Activated T-cell treated with anti-CD3 and anti-CD28 coated beads, Interleukin-2, amount 50 U/mL, for 72 hours (primary cell): ENCODE results near the gene SGMS1. TPM values are rescaled to one million over a fixed set of nuclear protein-coding genes. Genes with fewer than 3 reads are reported as not detected.
"Not testable (repeated sequence)": the region's sequence is repeated elsewhere in the genome, so short reads cannot be mapped to it uniquely, and the experiment has no call there.

Experiments
- ATAC-seq, 2 donors: fragments of 150-1000 bp; cut with Tn5 transposase; replicated peaks in 1 of 2; 2 replicates each; pipeline ENCODE4 v1.10.0; 2021; ENCODE audit warnings: moderate library complexity in 2 of 2, mild to moderate bottlenecking in 1 of 2
- DNase-seq, 2 donors: peaks; one replicate each; pipeline ENCODE4 v3.0.0; 2021 to 2022; ENCODE audit warnings: mixed read lengths in 1 of 2
- H3K27ac Mint-ChIP-seq: one replicate; pipeline ENCODE4 v1.8.0; 2022; ENCODE audit warnings: mild to moderate bottlenecking, moderate library complexity, mixed read lengths
- H3K27me3 Mint-ChIP-seq: one replicate; pipeline ENCODE4 v1.8.0; 2022; ENCODE audit warnings: low read depth, mixed read lengths
- H3K36me3 Mint-ChIP-seq, 2 donors: one replicate each; pipeline ENCODE4 v1.8.0; 2022; ENCODE audit warnings: mixed read lengths in 2 of 2, mild to moderate bottlenecking in 1 of 2; ENCODE audit not compliant: insufficient read depth in 2 of 2
- H3K4me1 Mint-ChIP-seq: one replicate; pipeline ENCODE4 v1.8.0; 2022; ENCODE audit warnings: low read depth, mixed read lengths
- H3K4me3 Mint-ChIP-seq, 2 donors: one replicate each; pipeline ENCODE4 v1.8.0; 2022; ENCODE audit warnings: mild to moderate bottlenecking in 2 of 2, mixed read lengths in 2 of 2, moderate library complexity in 2 of 2
- H3K9me3 Mint-ChIP-seq, 2 donors: one replicate each; pipeline ENCODE4 v1.8.0; 2022; ENCODE audit warnings: mixed read lengths in 2 of 2
- total RNA-seq, 2 donors: library from RNA; stranded (reverse); gene quantifications; one replicate each; pipeline ENCODE4 v1.2.3, GENCODE V29; 2022

SGMS1 gene
- total RNA-seq, 2 donors from 2014 or later: 8.9 to 9.7 TPM

GRCh38 chr10:50358411-50358810, 265.3 kb downstream of the SGMS1 start:
- ATAC-seq (no peak), DNase-seq (no peak)
- Mint-ChIP-seq H3K4me1 (peaks cover 10% of the 10 kb centered on the region), H3K36me3 (peaks cover 4 to 13% of the 10 kb centered on the region in 2 donors), H3K4me3 (no peak overlapping the region), H3K27ac (no peak overlapping the region), H3K9me3 (peaks cover 4 to 7% of the 10 kb centered on the region in 2 donors), H3K27me3 (no peaks in the 10 kb centered on the region)

GRCh38 chr10:50356481-50356832, 267.3 kb downstream of the SGMS1 start:
- H3K27ac Mint-ChIP-seq, H3K9me3 Mint-ChIP-seq, H3K27me3 Mint-ChIP-seq, DNase-seq, H3K4me1 Mint-ChIP-seq, ATAC-seq, H3K4me3 Mint-ChIP-seq: not testable (repeated sequence)
- H3K36me3 Mint-ChIP-seq: peaks cover 5 to 13% of the 10 kb centered on the region in 2 donors

GRCh38 chr10:50355693-50356480, 267.9 kb downstream of the SGMS1 start:
- ATAC-seq, H3K4me1 Mint-ChIP-seq: not testable (repeated sequence)

GRCh38 chr10:50351483-50352146, 272.1 kb downstream of the SGMS1 start:
- peaks cover 7 to 11% of the 10 kb centered on the region in 2 donors for H3K9me3 Mint-ChIP-seq
- peaks cover 15% of the 10 kb centered on the region for H3K4me1 Mint-ChIP-seq
- H3K4me3 Mint-ChIP-seq: no peak overlapping the region
- DNase-seq: no peak
- no peak overlapping the region for H3K27ac Mint-ChIP-seq
- ATAC-seq: no peak
- peaks cover 11 to 25% of the 10 kb centered on the region in 2 donors for H3K36me3 Mint-ChIP-seq
- no peaks in the 10 kb centered on the region for H3K27me3 Mint-ChIP-seq

More at GRCh38 chr10:50355693-50356480, 267.9 kb downstream of the SGMS1 start:
- DNase-seq, H3K27ac Mint-ChIP-seq, H3K9me3 Mint-ChIP-seq, H3K4me3 Mint-ChIP-seq, H3K27me3 Mint-ChIP-seq: not testable (repeated sequence)
- peaks cover 8 to 15% of the 10 kb centered on the region in 2 donors for H3K36me3 Mint-ChIP-seq

- peaks cover 15% of the 10 kb centered on the region for H3K4me1 Mint-ChIP-seq
- no peak overlapping the region for H3K27ac Mint-ChIP-seq
These were observed 273.4 kb downstream of the SGMS1 start for GRCh38 chr10:50350366-50350765.

GRCh38 chr10:50349554-50349953, 274.2 kb downstream of the SGMS1 start:
- Mint-ChIP-seq H3K4me3 (no peak overlapping the region), H3K27ac (no peak overlapping the region), H3K36me3 (peaks cover 10 to 19% of the 10 kb centered on the region in 2 donors), H3K4me1 (peaks cover 15% of the 10 kb centered on the region), H3K27me3 (no peaks in the 10 kb centered on the region), H3K9me3 (peaks cover 6 to 11% of the 10 kb centered on the region in 2 donors)
- DNase-seq: no peak
- no peak for ATAC-seq

More at GRCh38 chr10:50350366-50350765, 273.4 kb downstream of the SGMS1 start:
- ATAC-seq (no peak), DNase-seq (no peak)
- Mint-ChIP-seq H3K36me3 (peaks cover 11 to 22% of the 10 kb centered on the region in 2 donors), H3K4me3 (no peak overlapping the region), H3K9me3 (peaks cover 7 to 11% of the 10 kb centered on the region in 2 donors), H3K27me3 (no peaks in the 10 kb centered on the region)

- Mint-ChIP-seq H3K9me3 (peaks cover 3 to 8% of the 10 kb centered on the region in 2 donors), H3K27ac (no peak overlapping the region), H3K4me1 (peaks cover 15% of the 10 kb centered on the region), H3K4me3 (no peak overlapping the region), H3K36me3 (peaks cover 9 to 16% of the 10 kb centered on the region in 2 donors), H3K27me3 (no peaks in the 10 kb centered on the region)
- ATAC-seq: peak in 1 of 2 donors; percentile 44
- no peak for DNase-seq
These were observed 276.4 kb downstream of the SGMS1 start for GRCh38 chr10:50347394-50347802.

- Mint-ChIP-seq H3K4me1 (peaks cover 15% of the 10 kb centered on the region), H3K9me3 (peaks cover 3 to 8% of the 10 kb centered on the region in 2 donors), H3K36me3 (peaks cover 9 to 16% of the 10 kb centered on the region in 2 donors), H3K4me3 (no peak overlapping the region), H3K27ac (no peak overlapping the region), H3K27me3 (no peaks in the 10 kb centered on the region)
- no peak for DNase-seq
- no peak for ATAC-seq
These were observed 276.8 kb downstream of the SGMS1 start for GRCh38 chr10:50346942-50347341.

- Mint-ChIP-seq H3K9me3 (peaks cover 3 to 6% of the 10 kb centered on the region in 2 donors), H3K27me3 (no peaks in the 10 kb centered on the region), H3K4me1 (peaks cover 15% of the 10 kb centered on the region), H3K36me3 (peaks cover 3 to 10% of the 10 kb centered on the region in 2 donors), H3K4me3 (no peak overlapping the region), H3K27ac (no peak overlapping the region)
- ATAC-seq (no peak), DNase-seq (no peak)
These were observed 278.2 kb downstream of the SGMS1 start for GRCh38 chr10:50345545-50345944.

GRCh38 chr10:50343702-50344331, 279.9 kb downstream of the SGMS1 start:
- peaks cover 4% of the 10 kb centered on the region in 2 donors for H3K36me3 Mint-ChIP-seq
- no peak overlapping the region for H3K4me3 Mint-ChIP-seq
- peaks cover 15% of the 10 kb centered on the region for H3K4me1 Mint-ChIP-seq
- DNase-seq (no peak), ATAC-seq (no peak)
- H3K27me3 Mint-ChIP-seq: no peaks in the 10 kb centered on the region
- H3K27ac Mint-ChIP-seq: no peak overlapping the region
- H3K9me3 Mint-ChIP-seq: no peaks in the 10 kb centered on the region

GRCh38 chr10:50341987-50342386, 281.8 kb downstream of the SGMS1 start:
- Mint-ChIP-seq H3K9me3 (no peaks in the 10 kb centered on the region), H3K4me3 (no peak overlapping the region), H3K27ac (no peak overlapping the region), H3K4me1 (no peaks in the 10 kb centered on the region), H3K36me3 (peaks cover 2 to 4% of the 10 kb centered on the region in 2 donors), H3K27me3 (no peaks in the 10 kb centered on the region)
- DNase-seq (no peak), ATAC-seq (no peak)

GRCh38 chr10:50336140-50336539, 287.6 kb downstream of the SGMS1 start:
- ATAC-seq (peak in 1 of 2 donors; percentile 29), DNase-seq (no peak)
- H3K4me1 Mint-ChIP-seq: peaks cover 21% of the 10 kb centered on the region
- H3K4me3 Mint-ChIP-seq: peak overlapping the region; percentile 32 to 51
- H3K36me3 Mint-ChIP-seq: peaks cover 2 to 4% of the 10 kb centered on the region in 2 donors
- no peaks in the 10 kb centered on the region for H3K9me3 Mint-ChIP-seq
- peak overlapping the region; percentile 6 for H3K27ac Mint-ChIP-seq
- no peaks in the 10 kb centered on the region for H3K27me3 Mint-ChIP-seq

GRCh38 chr10:50335397-50335796, 288.4 kb downstream of the SGMS1 start:
- no peak for ATAC-seq

More at GRCh38 chr10:50335397-50335796, 288.4 kb downstream of the SGMS1 start:
- Mint-ChIP-seq H3K4me3 (no peak overlapping the region), H3K9me3 (no peaks in the 10 kb centered on the region), H3K4me1 (peaks cover 24% of the 10 kb centered on the region), H3K27me3 (no peaks in the 10 kb centered on the region), H3K36me3 (peaks cover 2 to 4% of the 10 kb centered on the region in 2 donors), H3K27ac (peak overlapping the region; percentile 6)
- DNase-seq: no peak
